Left hindlimb (tissue), 1 donor: Measurements from ENCODE around the gene MTHFR.
A peak's percentile ranks its signal among the peaks of the same experiment; 100 is the strongest.
"Not testable (repeated sequence)": the region's sequence is repeated elsewhere in the genome, so short reads cannot be mapped to it uniquely, and the experiment has no call there.

Source experiments
- DNase-seq: peaks from one replicate; pipeline ENCODE4 v3.0.0-alpha.2; 2018

Gene MTHFR

DNA sequence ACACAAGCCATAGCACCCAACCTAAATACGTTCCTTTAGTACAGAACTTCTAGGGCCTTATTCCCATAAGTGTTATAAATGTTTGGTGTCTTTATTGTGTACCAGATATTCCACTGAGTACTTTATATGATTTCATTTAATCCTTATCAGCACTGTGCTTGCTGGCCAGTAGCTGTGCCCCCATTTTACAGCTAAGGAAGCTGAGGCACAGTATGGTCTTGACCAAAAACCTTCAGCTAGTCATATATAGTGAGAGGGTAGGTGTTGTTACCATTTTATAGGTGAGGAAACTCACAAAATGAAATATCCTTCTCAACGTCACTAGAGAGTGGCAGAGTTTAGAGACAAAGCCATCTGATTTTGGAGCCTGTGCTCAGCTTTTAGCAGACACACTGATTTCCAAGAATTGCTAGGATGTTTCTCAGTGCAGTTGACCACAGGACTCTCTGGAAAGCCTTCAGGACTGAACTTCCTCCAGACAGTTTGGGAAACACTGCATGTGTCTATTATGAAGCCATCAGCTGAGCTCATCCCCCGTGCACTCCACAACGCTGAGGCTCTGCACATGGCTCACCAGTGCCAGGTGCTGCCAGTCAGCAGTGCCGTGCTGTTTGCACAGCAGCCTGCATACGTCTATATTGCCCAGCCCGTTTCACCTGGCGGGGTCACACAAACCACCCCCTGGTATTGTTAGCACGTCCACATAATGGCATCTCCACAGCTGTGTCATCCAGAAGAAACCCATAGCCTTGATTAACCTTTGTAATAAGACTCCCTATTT, 26.4 kb upstream of the MTHFR start:
- no peak for DNase-seq

DNA sequence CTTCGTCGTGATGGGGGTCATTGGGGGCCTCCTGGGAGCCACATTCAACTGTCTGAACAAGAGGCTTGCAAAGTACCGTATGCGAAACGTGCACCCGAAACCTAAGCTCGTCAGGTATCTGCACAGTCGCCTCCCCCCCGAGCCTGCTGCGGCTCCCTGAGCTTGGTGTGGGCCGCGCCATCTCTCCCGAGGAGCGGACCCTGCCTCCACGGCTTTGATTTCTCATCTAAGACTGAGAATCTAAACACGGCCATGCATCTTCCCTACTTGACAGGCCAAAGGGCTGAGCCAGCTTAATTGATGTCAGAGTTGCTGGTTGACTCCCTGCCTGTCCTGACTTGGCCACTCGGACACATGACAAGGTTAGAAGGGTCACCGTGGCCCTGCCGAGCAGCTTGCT, 22.7 kb upstream of the MTHFR start:
- no peak for DNase-seq

DNA sequence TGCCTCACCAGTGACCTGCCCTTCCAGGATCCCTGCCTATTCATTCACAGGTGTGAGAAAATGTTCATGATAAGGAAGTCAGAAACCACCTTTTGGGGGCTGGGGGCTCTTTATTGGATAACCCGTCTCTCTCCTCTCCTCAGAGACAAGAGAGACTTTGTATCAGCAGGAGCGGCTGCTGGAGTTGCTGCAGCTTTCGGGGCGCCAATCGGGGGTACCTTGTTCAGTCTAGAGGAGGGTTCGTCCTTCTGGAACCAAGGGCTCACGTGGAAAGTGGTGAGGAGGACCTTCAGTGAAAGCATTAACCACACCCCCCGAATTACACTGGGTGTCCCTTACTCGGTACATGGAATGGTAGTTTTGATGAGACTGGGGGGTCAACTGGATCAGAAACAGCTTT, 21.2 kb upstream of the MTHFR start:
- no peak for DNase-seq

DNA sequence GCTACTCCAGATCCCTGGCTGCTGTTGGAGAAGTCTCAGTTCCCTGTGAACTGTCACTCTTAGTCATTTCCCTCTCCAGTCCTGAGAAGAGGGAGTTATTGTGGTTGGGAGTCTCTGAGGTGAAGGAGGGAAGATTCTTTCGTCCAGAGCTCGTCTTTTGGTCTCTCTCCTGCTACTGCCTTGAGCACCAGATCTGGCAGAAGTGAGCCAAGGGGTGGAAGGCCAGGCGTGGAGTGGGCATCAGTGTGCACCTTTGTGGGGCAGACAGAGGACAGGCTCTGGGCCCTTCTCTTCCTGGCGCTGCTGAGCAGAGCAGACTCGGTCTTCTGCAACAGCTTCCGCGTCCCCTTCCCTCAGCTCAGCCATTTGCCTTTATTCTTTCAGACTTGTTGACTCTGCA, 19.4 kb upstream of the MTHFR start:
- no peak for DNase-seq

DNA sequence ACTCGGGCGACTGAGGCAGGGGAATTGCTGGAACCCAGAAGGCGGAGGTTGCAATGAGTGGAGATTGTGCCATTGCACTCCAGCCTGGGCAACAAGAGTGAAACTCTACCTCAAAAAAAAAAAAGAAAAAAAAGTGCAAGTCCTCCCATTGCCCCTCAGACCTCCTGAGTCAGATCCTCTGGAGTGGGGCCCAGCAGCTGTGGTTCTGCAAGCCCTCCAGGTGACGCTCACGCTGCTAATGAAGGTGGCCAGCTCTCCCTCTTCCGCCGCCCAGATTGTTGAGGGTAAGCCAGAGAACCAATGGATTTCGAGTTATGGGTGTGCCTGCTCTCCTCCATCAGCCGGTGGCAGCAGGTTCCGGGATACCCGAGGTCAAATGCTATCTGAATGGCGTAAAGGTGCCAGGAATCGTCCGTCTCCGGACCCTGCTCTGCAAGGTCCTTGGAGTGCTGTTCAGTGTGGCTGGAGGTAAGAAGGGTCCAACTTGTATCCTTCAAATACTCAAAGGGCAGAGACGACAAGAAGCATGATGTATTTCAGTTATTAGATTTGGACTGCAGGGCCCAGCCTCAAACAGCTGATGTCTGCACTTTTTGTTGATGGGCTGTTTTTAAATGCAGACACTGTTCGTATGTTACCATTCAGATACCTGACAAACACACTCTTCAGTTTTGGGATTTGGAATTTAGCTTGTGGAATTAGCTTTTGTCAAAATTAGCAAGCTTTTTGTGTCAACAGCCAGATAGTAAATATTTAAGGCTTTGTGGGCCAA, 17.8 kb upstream of the MTHFR start:
- no peak for DNase-seq

DNA sequence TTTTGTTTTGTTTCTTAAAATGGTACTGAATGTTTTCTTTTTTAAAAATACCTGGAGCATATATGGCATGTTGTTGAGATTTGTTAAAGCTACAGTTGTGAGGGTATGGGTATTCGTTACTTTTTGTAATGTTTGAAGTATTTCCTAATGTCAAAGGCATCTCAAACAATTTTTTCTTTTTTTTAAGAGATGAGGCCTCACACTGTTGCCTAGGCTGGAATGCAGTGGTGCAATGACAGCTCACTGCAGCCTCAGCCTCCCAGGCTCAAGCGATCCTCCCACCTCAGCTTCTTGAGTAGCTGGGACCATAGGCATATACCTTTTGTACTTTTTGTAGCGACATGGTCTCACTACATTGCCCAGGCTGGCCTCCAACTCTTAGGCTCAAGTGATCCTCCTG, 16.3 kb upstream of the MTHFR start:
- no peak for DNase-seq

DNA sequence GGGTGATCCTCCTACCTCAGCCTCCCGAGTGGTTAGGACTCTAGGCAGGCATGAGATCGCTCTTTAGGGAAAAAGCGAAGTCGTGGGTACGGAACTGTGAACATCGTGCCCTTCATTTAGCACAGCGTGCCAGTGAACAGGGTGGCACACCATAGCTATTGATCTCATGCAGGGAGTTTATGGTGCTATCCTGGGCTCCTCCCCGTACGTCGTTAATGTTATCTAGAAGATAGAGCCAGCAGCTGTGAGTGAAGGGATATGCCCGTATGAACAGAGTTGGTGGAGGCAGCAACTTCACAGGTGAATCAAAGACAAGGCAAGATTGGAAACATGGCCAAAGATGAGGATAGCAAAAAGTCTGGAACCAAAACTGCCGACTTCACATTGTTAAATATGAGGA, 11.4 kb upstream of the MTHFR start:
- DNase-seq, result no peak

DNA sequence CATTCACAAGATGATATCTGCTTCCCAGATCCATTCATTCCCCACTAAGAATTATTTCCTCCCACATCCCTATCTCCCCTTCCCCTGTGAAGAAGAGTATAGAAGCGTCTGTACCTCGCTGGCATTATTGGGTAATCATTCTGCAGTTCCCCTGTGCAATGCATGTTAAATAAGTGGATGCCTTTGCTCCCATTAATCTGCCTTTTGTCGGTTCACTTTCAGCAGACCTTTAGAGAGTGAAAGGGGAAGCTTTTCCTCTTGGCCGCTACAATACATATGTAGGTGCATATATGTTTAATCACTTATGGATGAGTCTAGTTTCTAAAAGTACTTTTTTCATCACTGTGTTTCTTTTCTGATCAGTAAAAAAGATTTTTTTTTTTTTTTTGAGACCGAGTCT, 7.3 kb upstream of the MTHFR start:
- DNase-seq, result no peak

DNA sequence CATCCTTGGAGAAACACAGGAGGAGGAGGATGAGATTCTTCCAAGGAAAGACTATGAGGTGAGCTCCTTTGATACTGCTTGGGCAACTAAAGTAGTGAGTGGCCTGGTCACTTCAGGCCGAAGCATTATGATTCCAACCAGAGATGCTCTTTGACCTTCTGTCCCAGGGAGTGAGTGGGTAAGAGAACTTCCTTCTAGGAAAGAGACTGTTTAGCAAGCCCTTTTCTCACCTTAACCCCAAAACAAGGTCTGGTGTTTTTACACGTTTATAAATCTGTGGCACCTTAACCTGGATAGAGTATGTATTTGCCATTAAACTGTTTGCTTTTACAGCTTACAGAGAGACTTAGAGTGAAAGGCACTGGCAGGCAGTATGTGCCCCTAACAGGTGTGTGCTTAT, 1.4 kb upstream of the MTHFR start:
- no peak for DNase-seq

DNA sequence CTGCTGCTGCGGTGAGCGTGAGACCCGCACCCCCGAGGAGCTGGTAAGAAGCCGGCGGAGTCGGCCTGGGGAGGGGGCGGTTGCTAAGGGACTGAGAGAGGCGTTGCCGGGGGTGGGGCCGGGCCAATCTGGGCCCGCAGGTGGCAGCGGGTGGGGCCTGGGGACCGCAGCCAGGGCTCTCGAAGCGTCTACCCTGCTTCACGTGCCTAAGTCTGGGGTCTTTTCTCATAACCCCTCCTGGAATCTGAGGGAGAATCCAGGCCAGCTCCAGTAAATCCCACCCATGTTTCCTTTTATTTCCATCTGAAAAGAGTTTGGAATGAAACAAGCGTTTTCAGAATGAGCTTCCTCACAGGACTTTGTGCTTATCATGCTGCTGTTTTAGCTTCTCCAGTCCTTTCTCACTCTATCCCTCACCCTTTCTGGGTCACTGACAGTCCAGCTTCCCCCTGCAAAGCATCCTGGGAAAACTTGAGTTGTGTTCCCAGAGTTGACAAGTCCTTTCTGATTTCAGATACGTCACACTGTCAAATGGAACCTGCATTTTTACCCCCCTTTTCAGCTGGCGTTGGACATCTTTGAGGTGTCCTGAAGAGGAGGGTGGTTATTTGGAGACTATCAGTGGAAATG, 658 bp upstream of the MTHFR start:
- DNase-seq, result no peak

DNA sequence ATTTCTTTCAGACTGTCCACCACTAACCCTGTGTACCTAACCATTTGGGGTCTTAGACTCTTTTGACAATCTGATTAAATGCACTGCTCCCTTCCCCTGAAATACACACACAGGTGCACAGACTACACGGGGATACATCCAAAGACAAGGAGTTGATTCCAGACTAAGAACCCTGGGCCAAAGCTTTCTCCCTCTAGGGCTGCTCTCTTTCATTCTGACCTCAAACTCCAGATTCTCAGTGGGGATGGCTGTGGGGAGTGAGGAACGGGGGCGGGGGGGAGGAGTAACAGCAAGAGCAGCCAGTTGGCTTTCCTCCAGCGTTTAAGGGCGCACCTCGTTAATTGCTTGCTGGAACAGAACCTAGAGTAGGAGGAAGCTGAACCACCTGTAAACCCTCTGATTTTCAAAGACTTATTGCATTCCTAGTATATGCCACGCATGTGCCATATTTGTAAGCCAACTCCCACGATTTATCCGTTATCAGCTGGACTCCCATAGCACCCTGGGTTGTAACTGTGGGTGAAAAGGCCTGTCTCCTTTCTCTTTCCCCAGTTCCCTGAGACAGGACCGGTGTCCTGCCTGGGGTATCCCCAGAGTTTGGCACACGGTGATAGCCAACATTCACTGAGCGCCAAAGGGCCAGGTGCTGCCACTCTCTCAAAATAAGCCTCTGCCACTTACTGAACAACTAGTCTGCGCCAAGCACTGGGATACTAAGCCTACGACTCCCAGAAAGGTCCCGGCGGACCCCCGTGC, 920 bp downstream of the MTHFR start:
- no peak for DNase-seq

DNA sequence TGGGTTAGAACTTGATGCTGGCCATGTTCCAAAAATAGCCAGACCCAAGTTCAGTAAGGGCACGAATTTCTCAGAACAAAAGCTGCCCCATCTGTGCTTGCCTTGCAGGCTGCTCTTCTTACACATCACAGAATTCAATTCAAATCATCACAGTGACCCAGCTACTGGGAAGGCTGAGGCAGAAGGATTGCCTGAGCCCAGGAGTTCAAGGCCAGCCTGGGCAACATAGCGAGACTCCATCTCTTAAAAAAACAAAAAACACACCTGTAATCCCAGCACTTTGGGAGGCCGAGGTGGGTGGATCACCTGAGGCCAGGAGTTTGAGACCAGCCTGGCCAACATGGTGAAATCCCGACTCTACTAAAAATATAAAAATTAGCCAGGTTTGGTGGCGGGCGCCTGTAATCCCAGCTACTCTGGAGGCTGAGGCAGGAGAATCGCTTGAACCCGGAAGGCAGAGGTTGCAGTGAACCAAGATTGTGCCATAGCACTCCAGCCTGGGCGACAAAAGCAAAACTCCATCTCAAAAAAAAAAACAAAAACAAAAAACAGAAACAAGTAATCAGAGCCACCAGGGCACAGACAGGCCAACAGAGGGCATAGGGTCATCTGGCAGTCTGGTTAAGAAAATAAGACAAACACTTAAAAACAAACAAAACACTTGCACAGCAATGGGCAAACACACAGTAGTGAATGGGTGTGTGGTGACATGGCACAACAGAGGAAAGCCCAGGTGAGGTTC, 1.7 kb downstream of the MTHFR start:
- DNase-seq, result not testable (repeated sequence)

DNA sequence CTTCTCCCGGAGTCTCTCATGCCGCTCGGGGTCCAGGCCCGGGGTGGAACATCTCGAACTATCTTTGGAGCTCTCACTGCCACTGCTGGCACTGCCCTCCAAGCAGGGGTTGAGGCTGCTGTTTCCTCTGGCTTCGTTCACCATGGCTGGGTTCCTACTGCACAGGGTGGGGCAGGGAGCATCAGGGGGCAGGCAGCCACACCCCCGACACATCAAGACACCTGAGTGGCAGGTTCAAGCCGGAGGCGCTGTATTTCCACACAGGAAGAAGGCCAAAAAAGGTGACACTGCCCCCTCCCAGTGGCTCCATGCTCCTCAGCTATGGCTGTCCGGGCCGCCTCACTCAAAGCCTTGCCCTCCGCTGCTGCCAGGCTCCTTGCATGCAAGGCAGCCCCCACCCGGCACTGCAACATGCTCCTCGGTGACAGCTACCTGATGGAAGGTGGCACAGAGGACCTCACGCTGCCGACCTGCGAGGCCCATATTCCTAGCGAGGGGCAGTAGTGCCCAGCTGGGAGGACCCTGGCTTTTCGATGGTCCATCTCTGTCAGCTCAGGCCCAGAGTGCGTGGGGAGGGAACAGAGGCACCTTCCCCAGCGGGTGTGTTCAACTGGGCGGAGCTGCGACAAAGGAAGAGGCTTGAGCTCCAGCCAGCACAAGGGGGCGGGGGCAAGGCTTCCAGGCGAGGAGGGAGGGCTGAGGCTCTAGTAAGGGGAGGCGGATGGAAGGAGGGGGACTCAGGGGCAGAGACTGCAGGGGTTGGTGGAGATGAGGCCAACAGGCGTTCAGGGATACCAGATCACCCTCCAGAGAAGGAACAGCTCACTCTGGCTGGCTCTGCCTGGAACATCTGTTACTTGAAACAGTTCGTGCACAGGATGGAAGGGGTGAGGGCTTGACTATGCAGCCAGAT, 2.5 kb downstream of the MTHFR start:
- DNase-seq, result peak; percentile 94

DNA sequence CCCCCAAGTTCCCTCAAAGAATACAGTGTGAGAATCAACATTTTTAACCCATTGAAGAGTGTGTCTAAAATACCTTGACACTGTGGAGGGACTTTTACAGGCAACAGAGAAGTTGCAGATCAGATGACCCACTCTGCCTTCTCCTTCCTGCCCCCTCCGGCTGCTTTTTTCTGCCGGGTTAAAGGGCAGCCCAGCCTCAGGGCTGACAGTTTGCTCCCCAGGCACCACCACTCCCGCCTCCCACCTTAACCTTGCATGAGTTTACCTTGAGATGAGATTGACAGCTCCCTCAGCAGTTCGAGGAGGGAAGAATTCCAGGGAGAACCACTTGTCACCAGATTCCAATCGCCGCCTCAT, 3.2 kb downstream of the MTHFR start:
- DNase-seq, result no peak

DNA sequence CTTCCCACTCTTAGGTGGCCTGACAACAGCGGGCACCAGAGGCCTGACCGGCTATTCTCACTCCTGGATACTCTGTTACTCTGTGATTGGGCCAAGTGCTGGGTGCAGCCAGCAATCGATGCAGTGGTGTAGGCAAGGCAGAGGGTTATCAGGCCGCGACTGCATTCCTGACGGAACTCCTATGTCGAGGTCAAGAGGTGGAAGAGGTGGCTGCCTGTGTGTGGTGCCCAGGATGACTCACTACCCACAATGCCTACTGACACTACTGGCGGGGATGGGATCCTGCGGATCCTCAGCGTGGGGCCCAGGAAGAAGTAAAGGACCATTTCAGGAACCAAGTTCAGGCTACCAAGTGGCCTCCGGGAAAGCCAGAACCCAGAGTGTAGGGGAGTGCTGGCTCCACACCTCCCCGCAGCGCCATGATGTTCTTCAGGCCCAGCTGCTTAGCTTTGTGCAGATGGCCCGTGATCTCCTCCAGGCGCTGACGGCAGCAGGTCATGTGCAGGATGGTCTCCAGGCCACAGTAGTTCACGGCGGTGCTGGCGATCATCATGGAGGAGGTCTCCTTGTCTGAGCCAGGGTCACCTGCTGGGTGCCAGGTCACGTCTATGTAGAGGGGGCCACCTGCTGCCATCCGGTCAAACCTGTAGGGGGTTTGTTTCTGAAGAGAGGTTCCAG, 4.9 kb downstream of the MTHFR start:
- no peak for DNase-seq

DNA sequence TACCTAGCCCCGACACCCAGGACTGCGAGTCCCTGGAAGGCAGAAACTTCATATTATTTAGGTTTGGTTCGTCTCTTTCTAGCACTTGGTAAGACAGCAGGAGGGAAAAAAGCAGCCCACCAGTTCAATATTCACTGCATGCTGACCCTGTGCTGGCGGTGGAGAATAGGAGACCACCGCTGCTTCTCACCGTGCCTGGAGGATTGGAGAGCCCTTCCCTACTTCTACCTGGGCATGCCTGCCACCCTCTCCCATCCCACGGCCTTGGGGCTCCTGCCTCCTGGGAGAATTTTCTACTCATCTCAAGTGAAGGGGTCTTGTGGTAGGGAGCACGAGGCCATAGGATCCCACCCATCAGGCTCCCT, 5.4 kb downstream of the MTHFR start:
- no peak for DNase-seq

DNA sequence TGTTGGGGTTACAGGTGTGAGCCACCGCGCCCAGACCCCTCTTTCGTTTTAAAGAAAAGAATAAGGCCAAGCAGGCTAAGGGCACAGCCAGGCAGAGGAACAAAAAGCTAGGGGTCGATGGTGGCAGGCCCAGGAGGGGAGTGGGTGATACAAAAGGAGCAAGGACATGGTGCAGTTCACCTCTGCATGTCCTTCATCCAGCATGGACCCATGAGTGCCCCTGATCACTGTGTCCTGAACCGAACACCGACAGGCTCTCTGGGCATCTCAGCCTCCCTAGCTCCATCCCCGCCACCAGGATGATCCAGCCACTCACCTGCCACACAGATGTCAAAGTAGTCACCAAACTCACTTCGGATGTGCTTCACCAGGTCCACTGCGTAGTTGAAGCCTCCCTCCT, 5.9 kb downstream of the MTHFR start:
- no peak for DNase-seq

DNA sequence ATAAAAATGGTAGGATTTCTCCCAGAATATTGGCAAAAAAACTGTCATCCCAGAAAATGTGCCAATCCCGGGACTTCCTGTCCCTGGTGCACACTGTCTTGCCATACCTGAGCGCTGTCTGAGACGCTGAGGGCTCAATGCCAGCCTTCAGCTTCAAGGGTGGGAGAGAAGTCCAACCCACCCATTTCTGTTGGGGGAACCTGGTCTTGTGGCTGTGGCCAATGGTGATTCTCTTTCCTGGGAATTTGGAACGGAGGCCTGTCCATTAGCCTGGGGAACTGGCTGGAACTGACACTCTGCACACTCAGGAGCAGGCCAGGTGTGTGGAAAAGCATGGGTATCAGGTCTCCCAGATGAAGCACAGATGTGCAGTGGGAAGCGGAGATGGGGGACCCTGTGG, 6.7 kb downstream of the MTHFR start:
- DNase-seq, result no peak

DNA sequence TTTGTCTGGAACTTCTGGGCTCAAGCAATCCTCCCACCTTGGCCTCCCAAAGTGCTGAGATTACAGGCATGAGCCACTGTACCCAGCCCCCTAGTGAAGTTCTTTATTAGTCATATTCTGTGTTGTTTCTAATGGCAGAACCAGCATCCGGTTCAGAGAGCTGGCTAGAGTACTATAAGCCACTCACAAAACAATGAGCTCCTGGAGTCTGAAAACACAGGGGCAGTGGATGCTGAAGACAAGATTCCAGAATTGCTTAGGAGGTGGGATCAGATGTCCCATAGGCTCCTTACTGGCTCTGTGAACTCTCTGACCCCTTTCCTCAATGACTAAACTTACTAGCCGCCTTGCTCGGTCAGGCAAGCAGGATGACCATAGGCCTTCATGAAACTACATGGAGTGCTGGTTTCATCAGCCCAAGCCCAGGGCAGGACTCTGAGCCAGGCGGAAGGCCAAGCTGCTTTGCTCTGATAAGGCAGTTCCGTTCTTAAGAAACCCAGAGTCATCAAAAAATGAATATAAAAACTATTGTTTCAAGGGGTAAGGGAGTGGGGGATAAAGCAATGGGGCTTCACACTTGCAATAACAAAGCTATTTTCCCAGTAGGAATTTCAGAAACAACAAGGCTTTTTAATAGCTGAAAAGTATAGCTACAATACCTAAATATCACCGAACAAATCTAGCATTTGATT, 8.1 kb downstream of the MTHFR start:
- DNase-seq, result no peak

DNA sequence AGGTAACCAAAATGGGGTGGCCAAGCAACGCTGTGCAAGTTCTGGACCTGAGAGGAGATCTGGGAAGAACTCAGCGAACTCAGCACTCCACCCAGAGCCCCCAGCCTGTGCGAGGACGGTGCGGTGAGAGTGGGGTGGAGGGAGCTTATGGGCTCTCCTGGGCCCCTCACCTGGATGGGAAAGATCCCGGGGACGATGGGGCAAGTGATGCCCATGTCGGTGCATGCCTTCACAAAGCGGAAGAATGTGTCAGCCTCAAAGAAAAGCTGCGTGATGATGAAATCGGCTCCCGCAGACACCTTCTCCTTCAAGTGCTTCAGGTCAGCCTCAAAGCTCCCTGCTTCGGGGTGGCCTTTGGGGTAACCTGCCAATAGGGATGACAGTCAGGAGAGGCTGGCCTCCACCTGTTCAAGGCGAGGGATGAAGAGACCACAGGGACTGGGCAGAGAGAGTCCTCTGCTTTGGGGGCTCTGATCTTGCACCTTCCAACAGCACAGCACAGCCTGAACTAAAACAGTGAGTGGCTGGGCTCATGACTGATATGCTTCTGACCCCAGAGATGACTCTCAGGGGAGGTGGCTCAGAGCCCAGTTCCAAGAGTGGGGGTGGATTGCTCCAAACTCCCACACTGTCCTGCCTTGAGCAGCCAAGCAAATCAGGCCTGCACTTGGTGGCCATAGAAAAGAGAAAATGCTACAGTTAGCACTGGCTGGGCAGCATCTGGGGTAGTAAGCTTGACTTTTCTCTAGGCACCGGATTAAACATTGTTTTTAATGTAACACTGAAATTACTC, 9.5 kb downstream of the MTHFR start:
- no peak for DNase-seq
